A549 (cell line): ENCODE results near the gene PPIC. TPM values are rescaled to one million over a fixed set of nuclear protein-coding genes. Genes with fewer than 3 reads are reported as not detected.

Source experiments
- ATAC-seq, 2 experiments: fragments of 200-7000 bp in 1 of 2; fragments of >200 bp in 1 of 2; cut with Nextera tagmentation in 1 of 2; cut with Tn5 transposase in 1 of 2; 3 replicates each; pipeline versions ENCODE4 v1.8.0 to v1.9.1; 2018 to 2020; ENCODE audit warnings: mild to moderate bottlenecking in 1 of 2, moderate library complexity in 1 of 2
- CTCF ChIA-PET: fragments of 300-600 bp; sonication (Branson Sonifier 250); formaldehyde crosslinking; extraction: SDS; loops from one replicate; lab custom pipeline; 2021; ENCODE audit warnings: antibody characterized with exemption, inconsistent platforms; lab: Yijun Ruan, JAX
- POLR2A ChIA-PET: fragments of 350-600 bp; formaldehyde crosslinking; extraction: SDS; loops from one replicate; lab custom pipeline; 2021; ENCODE audit warnings: antibody characterized with exemption, inconsistent platforms; lab: Yijun Ruan, JAX
- DNase-seq, 2 experiments: peaks; one replicate each; pipeline versions ENCODE4 v3.0.0 to v3.0.0-alpha.2; 2011 to 2016; ENCODE audit warnings: low read depth in 1 of 2, low spot score in 1 of 2
- FAIRE-seq: peaks from 2 replicates; lab custom pipeline; 2011; peaks lifted over from hg19 to GRCh38; lab: Jason Lieb, UNC
- H3K27ac ChIP-seq, 2 experiments: fragments of >200 bp; sonication (Bioruptor Twin); formaldehyde crosslinking; 3 replicates each; pipeline ENCODE4 v1.5.1; 2016 to 2017
- H3K4me1 ChIP-seq: fragments of >200 bp; sonication (Bioruptor Twin); formaldehyde crosslinking; 3 replicates; pipeline ENCODE4 v1.6.1; 2016
- H3K4me2 ChIP-seq: fragments of >200 bp; sonication (Bioruptor Twin); formaldehyde crosslinking; 3 replicates; pipeline ENCODE4 v1.6.1; 2016
- H3K4me3 ChIP-seq: fragments of >200 bp; sonication (Bioruptor Twin); formaldehyde crosslinking; 3 replicates; pipeline ENCODE4 v1.5.1; 2016
- H3K9me3 ChIP-seq: fragments of >200 bp; sonication (Bioruptor Twin); formaldehyde crosslinking; 3 replicates; pipeline ENCODE4 v1.6.1; 2016
- ATOH8 ChIP-seq: fragments of 250-450 bp; sonication (Bioruptor Pico); IDR thresholded peaks from 2 replicates; pipeline ENCODE4 v1.5.0; 2020; ENCODE audit warnings: low read depth, mild to moderate bottlenecking, moderate library complexity
- CHD2 ChIP-seq: fragments of 150-350 bp; IDR thresholded peaks from 2 replicates; pipeline ENCODE4 v1.6.1; 2014; ENCODE audit warnings: low read length; ENCODE audit not compliant: partially characterized antibody
- CHD4 ChIP-seq: fragments of 200-600 bp; sonication (generic); IDR thresholded peaks from 2 replicates; pipeline ENCODE4 v1.6.1; 2016; ENCODE audit warnings: antibody characterized with exemption, mild to moderate bottlenecking, borderline replicate concordance
- E2F6 ChIP-seq: IDR thresholded peaks from 2 replicates; pipeline ENCODE4 v1.6.1; 2012; ENCODE audit warnings: low read depth, borderline replicate concordance
- ELK1 ChIP-seq: fragments of 150-350 bp; IDR thresholded peaks from 2 replicates; pipeline ENCODE4 v1.6.1; 2014; ENCODE audit warnings: low read depth, mild to moderate bottlenecking, low read length
- EP300 ChIP-seq, 2 experiments: fragments of >200 bp; sonication (Bioruptor Twin); formaldehyde crosslinking; IDR thresholded peaks; 2 replicates in 1 of 2; 3 replicates in 1 of 2; pipeline ENCODE4 v1.6.1; 2016 to 2017
- GATA3 ChIP-seq: IDR thresholded peaks from 2 replicates; pipeline ENCODE4 v1.6.1; 2012; ENCODE audit warnings: borderline replicate concordance
- HDAC2 ChIP-seq: fragments of 200-600 bp; sonication (generic); IDR thresholded peaks from 2 replicates; pipeline ENCODE4 v1.6.1; 2016
- HES2 ChIP-seq: fragments of >200 bp; sonication (Bioruptor Twin); formaldehyde crosslinking; IDR thresholded peaks from 2 replicates; pipeline ENCODE4 v1.6.1; 2016
- HEYL ChIP-seq: fragments of 250-450 bp; sonication (Bioruptor Pico); IDR thresholded peaks from 2 replicates; pipeline ENCODE4 v1.8.0; 2021; ENCODE audit warnings: mild to moderate bottlenecking, moderate library complexity
- HMGXB4 ChIP-seq: fragments of 250-450 bp; sonication (Bioruptor Pico); IDR thresholded peaks from 2 replicates; pipeline ENCODE4 v1.5.0; 2021; ENCODE audit warnings: mild to moderate bottlenecking, moderate library complexity, borderline replicate concordance
- KDM5A ChIP-seq: fragments of 200-600 bp; sonication (generic); IDR thresholded peaks from 2 replicates; pipeline ENCODE4 v1.6.1; 2016; ENCODE audit warnings: antibody characterized with exemption, mild to moderate bottlenecking
- NFE2L2 ChIP-seq: fragments of 150-350 bp; conservative IDR thresholded peaks from 2 replicates; pipeline ENCODE4 v1.6.1; 2014; ENCODE audit warnings: low read length
- PHF8 ChIP-seq: fragments of 200-600 bp; sonication (generic); IDR thresholded peaks from 2 replicates; pipeline ENCODE4 v1.6.1; 2016; ENCODE audit warnings: low read depth, mild to moderate bottlenecking, antibody characterized with exemption, moderate library complexity, borderline replicate concordance
- RAD21 ChIP-seq, 2 experiments: fragments of >200 bp in 1 of 2; sonication (Bioruptor Twin) in 1 of 2; formaldehyde crosslinking in 1 of 2; IDR thresholded peaks in 1 of 2; conservative IDR thresholded peaks in 1 of 2; 2 replicates in 1 of 2; 3 replicates in 1 of 2; pipeline ENCODE4 v1.6.1; 2012 to 2018; ENCODE audit warnings: inconsistent platforms in 1 of 2
- SREBF2 ChIP-seq: fragments of 450-650 bp; IDR thresholded peaks from 2 replicates; pipeline ENCODE4 v1.6.1; 2014; ENCODE audit warnings: mild to moderate bottlenecking, moderate library complexity
- ZFP36 ChIP-seq: fragments of 450-650 bp; IDR thresholded peaks from 2 replicates; pipeline ENCODE4 v1.6.1; 2014; ENCODE audit warnings: borderline replicate concordance; ENCODE audit not compliant: partially characterized antibody
- ZNF302 ChIP-seq: fragments of 250-450 bp; sonication (Bioruptor Pico); IDR thresholded peaks from 2 replicates; pipeline ENCODE4 v1.9.0; 2021; ENCODE audit warnings: inconsistent platforms, mild to moderate bottlenecking, moderate library complexity
- ZSCAN20 ChIP-seq: fragments of 250-450 bp; sonication (Bioruptor Pico); IDR thresholded peaks from 2 replicates; pipeline ENCODE4 v1.8.0; 2022; ENCODE audit warnings: mild to moderate bottlenecking, moderate library complexity
- whole genome bisulfite sequencing: methylation state at CpG from one replicate; pipeline ENCODE4 v1.1.6; 2017; ENCODE audit errors: missing lambda C conversion rate; 5-methylcytosine and 5-hydroxymethylcytosine counted together
- polyA plus RNA-seq, 4 experiments: library from polyadenylated mRNA; depleted of rRNA in 3 of 4; stranded (reverse); fragments of >200 nt; fragmentation: RNase III in 1 of 4; extraction: RNeasy Plus Mini Kit Qiagen cat#74134 plus additional on column Dnase treatment in 1 of 4; gene quantifications; 2 replicates in 3 of 4; 3 replicates in 1 of 4; pipeline ENCODE4 v1.2.3, GENCODE V29; 2011 to 2017

PPIC gene
- polyA plus RNA-seq, 2 of the 4 experiments (the other 2 are of a cell fraction), result 18.7 to 21.1 TPM

- H3K9me3 ChIP-seq, result no peaks in the 10 kb centered on the region
- no peak overlapping the region for H3K4me2 ChIP-seq
- 94% methylated on average over 6 of the region's 6 CpGs for WGBS
- no peak for FAIRE-seq
- no peak for ATAC-seq
- H3K27ac ChIP-seq, result no peak overlapping the region
- ChIA-PET POLR2A (no interaction called here), CTCF (no interaction called here)
- TF ChIP-seq E2F6, result no peak
- TF ChIP-seq SREBF2, result no peak
- no peak for TF ChIP-seq EP300 (IDR thresholded peaks at IDR 0.05)
- TF ChIP-seq ZNF302 (CRISPR knock-in tag), result no peak
- no peak for TF ChIP-seq ELK1
- no peak for TF ChIP-seq CHD4
- H3K4me3 ChIP-seq, result no peak overlapping the region
- no peak for DNase-seq
- H3K4me1 ChIP-seq, result no peaks in the 10 kb centered on the region
Observed at GRCh38 chr5:123007182-123007581, 29.3 kb downstream of the PPIC start.

- POLR2A ChIA-PET, result no interaction called here
- H3K4me2 ChIP-seq, result no peak overlapping the region
- H3K9me3 ChIP-seq, result no peaks in the 10 kb centered on the region
- DNase-seq, result no peak
- H3K4me1 ChIP-seq, result no peaks in the 10 kb centered on the region
- no peak for ATAC-seq
- WGBS, result 76% methylated on average over 7 of the region's 7 CpGs
- CTCF ChIA-PET, result interaction anchor here (0.6 to 1.2 kb wide), 3 partner anchors 9 to 26 kb away, joined by 3 to 4 read pairs (median 3); no protein-coding TSS in a partner anchor
- FAIRE-seq, result no peak
- TF ChIP-seq CHD2, result no peak
- H3K4me3 ChIP-seq, result no peak overlapping the region
- no peak overlapping the region for H3K27ac ChIP-seq
Observed at GRCh38 chr5:123001808-123002207, 34.7 kb downstream of the PPIC start.

- FAIRE-seq, result no peak
- no peak for TF ChIP-seq HMGXB4 (CRISPR knock-in tag)
- no peak for TF ChIP-seq KDM5A
- TF ChIP-seq HDAC2, result no peak
- TF ChIP-seq PHF8, result no peak
- TF ChIP-seq ZFP36, result no peak
- no peak for TF ChIP-seq GATA3
- no peak for TF ChIP-seq NFE2L2
- no peak for TF ChIP-seq HES2
- no peak for TF ChIP-seq HEYL
- TF ChIP-seq ZSCAN20 (CRISPR knock-in tag), result no peak
- no peak for TF ChIP-seq ATOH8 (CRISPR knock-in tag)
- no peak for TF ChIP-seq RAD21 (conservative IDR thresholded peaks at IDR 0.05 in 1 of 2, IDR thresholded peaks at IDR 0.05 in 1 of 2)
- ATAC-seq, result no peak
- Histone ChIP-seq H3K4me1 (no peaks in the 10 kb centered on the region), H3K4me2 (no peak overlapping the region), H3K27ac (no peak overlapping the region), H3K9me3 (no peaks in the 10 kb centered on the region), H3K4me3 (no peak overlapping the region)
- ChIA-PET POLR2A (no interaction called here), CTCF (interaction anchor here (0.7 to 0.9 kb wide), 4 partner anchors 8 to 296 kb away, joined by 3 to 4 read pairs (median 3); no protein-coding TSS in a partner anchor)
- WGBS, result 89% methylated on average over 1 of the region's 1 CpG
- no peak for DNase-seq
Observed at GRCh38 chr5:123000731-123001130, 35.8 kb downstream of the PPIC start.
